ENCODE data around the gene CAST.

- no peak for TF ChIP-seq POLR2A (IDR thresholded peaks at IDR 0.05; ENCODE audit: low read length)
- TF ChIP-seq GATA1 (IDR thresholded peaks at IDR 0.05; ENCODE audit: low read depth, low read length) = no peak
These were observed 15.3 kb downstream of the CAST start for GRCh38 chr5:96677496-96677895.

Measured in erythroblast (primary cell).